Astrocyte (in vitro differentiated cells and primary cell): ENCODE data around the gene PAX5.

Source experiments
- CTCF ChIP-seq: IDR thresholded peaks from 2 replicates; pipeline ENCODE4 v1.5.1; 2011; ENCODE audit warnings: low read depth, mild to moderate bottlenecking, inconsistent platforms, low read length, moderate library complexity; ENCODE audit not compliant: insufficient read depth
- EZH2 ChIP-seq: IDR thresholded peaks from 2 replicates; pipeline ENCODE4 v1.6.1; 2012; ENCODE audit warnings: mild to moderate bottlenecking, low read length, inconsistent platforms; ENCODE audit not compliant: insufficient read depth

DNA sequence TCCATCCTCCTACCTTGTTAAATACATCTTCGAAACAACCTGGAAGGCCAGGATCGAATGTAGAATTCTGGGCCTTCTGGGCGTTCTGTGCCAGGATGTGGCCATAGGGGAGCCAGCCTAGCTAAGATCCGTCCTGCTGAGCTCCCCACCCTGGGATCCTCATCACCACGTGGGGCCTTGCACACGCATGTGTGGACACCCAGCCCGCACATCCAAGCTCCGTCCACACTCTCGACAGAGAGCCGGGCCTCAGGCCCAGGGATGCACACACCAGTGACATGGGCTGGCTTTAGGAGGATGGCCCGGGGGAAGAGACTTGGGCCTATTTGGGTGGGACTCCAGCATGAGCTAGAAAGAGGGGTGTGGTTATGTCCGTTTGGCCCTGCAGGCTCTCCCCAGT lies 154.0 kb downstream of the PAX5 start:
- TF ChIP-seq CTCF (no peak), EZH2 (no peak)
